Activated CD8-positive, alpha-beta T cell treated with anti-CD3 and anti-CD28 coated beads for 36 hours (primary cell): Measurements from ENCODE around the gene PHF2. TPM values are rescaled to one million over a fixed set of nuclear protein-coding genes. Genes with fewer than 3 reads are reported as not detected.

Experiments
- ATAC-seq: fragments of 200-7000 bp; cut with Tn5 transposase; one replicate; pipeline ENCODE4 v1.10.0; 2021; ENCODE audit warnings: mild to moderate bottlenecking, moderate library complexity
- CTCF ChIA-PET: fragments of 350-600 bp; sonication (Branson Sonifier 250); formaldehyde crosslinking; loops from one replicate; lab custom pipeline; 2021; ENCODE audit warnings: antibody characterized with exemption; lab: Charles Lee
- POLR2A ChIA-PET: fragments of 350-600 bp; sonication (Branson Sonifier 250); formaldehyde crosslinking; loops from one replicate; lab custom pipeline; 2021; ENCODE audit warnings: antibody characterized with exemption; lab: Charles Lee
- DNase-seq: peaks from one replicate; pipeline ENCODE4 v3.0.0-alpha.2; 2020
- H3K27ac Mint-ChIP-seq: one replicate; pipeline ENCODE4 v1.8.0; 2021; ENCODE audit warnings: mild to moderate bottlenecking, mixed read lengths
- H3K27me3 Mint-ChIP-seq: one replicate; pipeline ENCODE4 v1.8.0; 2021; ENCODE audit warnings: mixed read lengths
- H3K36me3 Mint-ChIP-seq: one replicate; pipeline ENCODE4 v1.8.0; 2021; ENCODE audit warnings: low read depth, mixed read lengths
- H3K4me1 Mint-ChIP-seq: one replicate; pipeline ENCODE4 v1.8.0; 2021; ENCODE audit warnings: low read depth, mixed read lengths
- H3K4me3 Mint-ChIP-seq: one replicate; pipeline ENCODE4 v1.8.0; 2021; ENCODE audit warnings: mild to moderate bottlenecking, moderate library complexity, mixed read lengths
- H3K9me3 Mint-ChIP-seq: one replicate; pipeline ENCODE4 v1.8.0; 2021; ENCODE audit warnings: mixed read lengths
- intact Hi-C: fragments of 100-400 bp; cut with micrococcal nuclease; formaldehyde crosslinking; loops from one replicate; pipeline ENCODE4 v1.10.0; 2022
- total RNA-seq, 2 experiments: library from RNA; stranded (reverse); gene quantifications; one replicate each; pipeline ENCODE4 v1.2.3, GENCODE V29; 2021
- TF ChIP-seq, protein P1 (sequence below): fragments of 200-600 bp; IDR thresholded peaks from one replicate; pipeline ENCODE4 v1.8.0; 2022; ENCODE audit warnings: antibody characterized with exemption, mild to moderate bottlenecking

The PHF2 gene
- total RNA-seq, 2 experiments from 2014 or later = 12.9 to 13.1 TPM

DNA sequence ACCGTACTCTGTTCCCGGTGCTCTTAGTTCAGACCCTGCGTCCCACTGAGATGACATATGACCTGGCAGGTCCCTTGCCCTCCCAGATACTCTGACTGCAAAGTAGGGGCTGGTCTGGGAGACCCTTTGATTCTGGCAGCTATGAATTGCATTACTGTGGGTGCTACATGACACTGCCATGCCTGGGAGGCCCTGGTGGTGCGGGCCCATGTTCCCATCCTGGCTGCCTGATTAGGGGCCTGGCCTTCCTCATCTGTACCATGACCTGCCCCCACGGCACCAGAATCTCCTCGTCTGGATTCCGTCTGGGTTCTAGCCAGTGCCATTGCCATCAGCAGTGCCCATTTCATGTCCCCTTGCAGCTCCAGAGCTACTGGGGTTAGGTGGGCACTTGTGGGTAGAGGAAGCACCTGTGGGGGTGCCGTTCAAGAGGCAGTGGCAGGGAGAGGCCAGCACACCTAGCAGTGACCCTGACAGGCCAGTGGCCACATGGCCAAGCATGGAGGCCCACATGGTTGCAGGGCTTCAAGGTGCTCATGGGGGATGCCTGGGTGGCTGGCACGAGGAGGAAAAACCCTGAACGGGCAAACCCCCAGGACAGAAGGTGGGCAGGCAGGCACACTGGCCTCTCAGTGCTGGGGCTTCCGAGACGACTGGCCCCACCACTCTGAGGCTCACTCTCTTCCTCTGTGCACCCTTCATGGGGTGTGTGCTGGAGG lies 69.7 kb downstream of the PHF2 start:
- DNase-seq (no peak), ATAC-seq (no peak)
- no peaks in the 10 kb centered on the region for H3K27me3 Mint-ChIP-seq
- H3K4me1 Mint-ChIP-seq = no peaks in the 10 kb centered on the region
- H3K9me3 Mint-ChIP-seq = no peaks in the 10 kb centered on the region
- intact Hi-C loops = no loop called here
- ChIA-PET POLR2A (no interaction called here), CTCF (no interaction called here)
- peaks cover 5% of the 10 kb centered on the region for H3K36me3 Mint-ChIP-seq
- TF ChIP-seq, protein P1, sequence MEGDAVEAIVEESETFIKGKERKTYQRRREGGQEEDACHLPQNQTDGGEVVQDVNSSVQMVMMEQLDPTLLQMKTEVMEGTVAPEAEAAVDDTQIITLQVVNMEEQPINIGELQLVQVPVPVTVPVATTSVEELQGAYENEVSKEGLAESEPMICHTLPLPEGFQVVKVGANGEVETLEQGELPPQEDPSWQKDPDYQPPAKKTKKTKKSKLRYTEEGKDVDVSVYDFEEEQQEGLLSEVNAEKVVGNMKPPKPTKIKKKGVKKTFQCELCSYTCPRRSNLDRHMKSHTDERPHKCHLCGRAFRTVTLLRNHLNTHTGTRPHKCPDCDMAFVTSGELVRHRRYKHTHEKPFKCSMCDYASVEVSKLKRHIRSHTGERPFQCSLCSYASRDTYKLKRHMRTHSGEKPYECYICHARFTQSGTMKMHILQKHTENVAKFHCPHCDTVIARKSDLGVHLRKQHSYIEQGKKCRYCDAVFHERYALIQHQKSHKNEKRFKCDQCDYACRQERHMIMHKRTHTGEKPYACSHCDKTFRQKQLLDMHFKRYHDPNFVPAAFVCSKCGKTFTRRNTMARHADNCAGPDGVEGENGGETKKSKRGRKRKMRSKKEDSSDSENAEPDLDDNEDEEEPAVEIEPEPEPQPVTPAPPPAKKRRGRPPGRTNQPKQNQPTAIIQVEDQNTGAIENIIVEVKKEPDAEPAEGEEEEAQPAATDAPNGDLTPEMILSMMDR = no peak
- no peak overlapping the region for H3K4me3 Mint-ChIP-seq
- no peak overlapping the region for H3K27ac Mint-ChIP-seq

DNA sequence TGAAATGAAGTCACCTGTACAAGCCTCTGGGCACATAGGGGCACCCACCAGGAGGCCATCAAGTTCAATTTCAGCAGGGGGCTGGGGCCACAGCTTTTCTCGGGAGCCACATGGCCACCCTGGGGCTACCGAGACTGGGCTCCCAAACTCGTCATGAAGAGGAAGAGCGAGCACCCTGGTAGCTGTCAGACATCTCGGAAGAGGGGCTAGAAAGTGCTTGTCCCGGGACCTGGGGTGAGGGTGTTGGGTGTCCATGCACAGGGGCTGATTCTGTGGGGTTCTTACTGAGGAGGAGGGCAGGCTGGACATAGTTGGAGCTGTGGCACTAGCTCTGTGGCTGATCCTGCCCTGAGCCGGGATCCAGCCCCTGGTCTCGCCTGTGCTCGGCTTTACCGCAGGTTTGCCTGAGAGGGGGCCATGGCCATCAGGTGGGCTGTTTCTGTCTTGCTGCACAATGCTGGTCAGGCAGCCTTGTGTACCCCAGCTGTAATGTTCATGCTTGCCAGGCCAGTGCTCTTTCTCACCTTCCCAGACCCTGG lies 70.3 kb downstream of the PHF2 start:
- ChIA-PET POLR2A (no interaction called here), CTCF (no interaction called here)
- no peak for ATAC-seq
- no peaks in the 10 kb centered on the region for H3K9me3 Mint-ChIP-seq
- TF ChIP-seq, protein P1 = no peak
- no peaks in the 10 kb centered on the region for H3K4me1 Mint-ChIP-seq
- DNase-seq = no peak
- H3K36me3 Mint-ChIP-seq = peaks cover 3% of the 10 kb centered on the region
- no peak overlapping the region for H3K4me3 Mint-ChIP-seq
- no peaks in the 10 kb centered on the region for H3K27me3 Mint-ChIP-seq
- no peak overlapping the region for H3K27ac Mint-ChIP-seq
- intact Hi-C loops = no loop called here

DNA sequence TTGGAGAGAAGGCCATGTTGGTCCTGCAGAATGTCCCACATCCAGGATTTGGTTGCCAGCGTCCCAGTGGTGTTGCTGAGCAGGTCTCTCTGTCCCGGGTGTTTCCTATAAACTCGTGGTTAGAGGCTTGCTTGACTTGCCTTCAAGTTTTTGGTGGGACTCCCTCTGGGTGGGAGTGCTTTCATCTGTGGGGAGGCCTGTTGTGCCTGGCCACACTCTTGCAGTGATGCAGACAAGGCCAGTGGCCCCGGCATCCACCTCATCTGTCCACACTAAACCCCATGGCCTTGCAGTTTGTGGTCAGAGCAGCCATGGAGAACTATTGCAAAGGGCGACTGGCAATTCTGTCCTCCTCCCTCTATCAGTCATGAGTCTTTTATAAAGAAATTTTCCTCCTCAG lies 71.8 kb downstream of the PHF2 start:
- H3K4me3 Mint-ChIP-seq = no peak overlapping the region
- peaks cover 2% of the 10 kb centered on the region for H3K36me3 Mint-ChIP-seq
- ChIA-PET POLR2A (interaction anchor here (1.2 kb wide), 1 partner anchor 674 kb away, joined by 4 read pairs; no protein-coding TSS in a partner anchor), CTCF (no interaction called here)
- no peaks in the 10 kb centered on the region for H3K4me1 Mint-ChIP-seq
- no peak overlapping the region for H3K27ac Mint-ChIP-seq
- H3K9me3 Mint-ChIP-seq = no peaks in the 10 kb centered on the region
- TF ChIP-seq, protein P1 = no peak
- intact Hi-C loops = no loop called here
- ATAC-seq (no peak), DNase-seq (no peak)
- no peaks in the 10 kb centered on the region for H3K27me3 Mint-ChIP-seq

DNA sequence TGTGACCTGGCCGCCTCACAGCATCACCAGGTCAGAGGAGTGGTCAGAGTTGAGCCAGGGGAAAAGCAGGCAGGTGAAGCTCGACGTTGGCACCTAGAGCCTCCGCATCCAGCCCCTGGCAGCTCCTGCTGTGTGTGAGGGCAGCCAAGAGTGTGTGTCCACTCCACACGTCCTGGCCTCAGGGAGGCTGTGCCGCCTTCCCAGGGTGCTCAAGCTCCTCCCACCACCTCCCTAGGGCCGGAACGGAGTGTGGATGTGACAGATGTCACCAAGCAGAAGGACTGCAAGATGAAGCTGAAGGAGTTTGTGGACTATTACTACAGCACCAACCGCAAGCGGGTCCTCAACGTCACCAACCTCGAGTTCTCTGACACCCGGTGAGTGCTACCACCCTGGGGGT lies 72.5 kb downstream of the PHF2 start:
- Mint-ChIP-seq H3K4me3 (no peak overlapping the region), H3K9me3 (no peaks in the 10 kb centered on the region), H3K36me3 (peaks cover 5% of the 10 kb centered on the region), H3K4me1 (no peaks in the 10 kb centered on the region), H3K27ac (no peak overlapping the region), H3K27me3 (no peaks in the 10 kb centered on the region)
- intact Hi-C loops = no loop called here
- ChIA-PET POLR2A (interaction anchor here (1.2 kb wide), 1 partner anchor 675 kb away, joined by 4 read pairs; no protein-coding TSS in a partner anchor), CTCF (no interaction called here)
- no peak for ATAC-seq
- DNase-seq = no peak
- TF ChIP-seq, protein P1 = no peak

DNA sequence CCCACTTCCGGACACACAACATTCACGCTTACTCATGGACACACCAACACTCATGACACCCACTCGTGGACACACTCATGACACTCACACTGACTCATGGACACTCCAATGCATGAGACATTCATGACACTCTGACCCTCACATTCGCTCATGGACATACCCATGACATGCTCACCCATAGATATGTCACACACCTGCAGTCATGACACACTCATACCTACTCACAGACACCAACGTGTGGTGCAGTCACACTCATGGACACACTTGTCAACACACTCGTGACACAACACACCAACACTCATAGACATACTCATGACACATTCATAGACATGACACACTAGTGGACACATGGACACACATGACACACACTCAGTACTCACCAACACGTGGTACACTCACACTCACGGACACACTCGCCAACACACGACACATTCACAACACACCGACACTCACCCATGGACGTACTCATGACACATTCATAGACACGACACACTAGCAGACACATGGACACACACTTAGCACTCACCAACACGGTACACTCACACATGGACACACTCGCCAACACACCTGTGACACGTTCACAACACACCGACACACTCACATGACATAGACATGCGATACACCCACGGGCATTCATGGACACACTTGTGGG lies 73.4 kb downstream of the PHF2 start:
- intact Hi-C loops = no loop called here
- H3K36me3 Mint-ChIP-seq = peaks cover 2% of the 10 kb centered on the region

More for the DNA sequence above, 73.4 kb downstream of the PHF2 start:
- Mint-ChIP-seq H3K9me3 (no peaks in the 10 kb centered on the region), H3K4me1 (no peaks in the 10 kb centered on the region), H3K27ac (no peak overlapping the region), H3K4me3 (no peak overlapping the region), H3K27me3 (no peaks in the 10 kb centered on the region)
- DNase-seq = no peak
- ChIA-PET CTCF (no interaction called here), POLR2A (interaction anchor here (1.2 kb wide), 1 partner anchor 676 kb away, joined by 4 read pairs; no protein-coding TSS in a partner anchor)
- no peak for ATAC-seq
- TF ChIP-seq, protein P1 = no peak
